ENCODE measurements around the gene SIGLEC9.

GRCh38 chr19:51097166-51097738 is 27.5 kb upstream of the SIGLEC9 start:
- TF ChIP-seq CTCF (IDR thresholded peaks at IDR 0.05) = peak; percentile 43 to 55 (median 49)
- no peak for TF ChIP-seq POLR2A (IDR thresholded peaks at IDR 0.05)
